ENCODE measurements around the gene DSCAM. TPM values are rescaled to one million over a fixed set of nuclear protein-coding genes. Genes with fewer than 3 reads are reported as not detected.

The DSCAM gene
- total RNA-seq, 1 experiment from 2014 or later: 0.13 TPM

GRCh38 chr21:39976800-39977199 lies 870.2 kb downstream of the DSCAM start:
- ChIA-PET CTCF (interaction anchor here (1.0 to 1.9 kb wide), 3 partner anchors 9 to 143 kb away, joined by 3 to 6 read pairs (median 3); partner anchors contain the start of gene PCP4), POLR2A (no interaction called here)
- DNase-seq (ENCODE audit: low spot score) (no peak), ATAC-seq (0 out of 2 replicates have a peak, but pooled peaks have one; percentile 30)
- H3K36me3 Mint-ChIP-seq: no peaks in the 10 kb centered on the region
- H3K27me3 Mint-ChIP-seq (ENCODE audit: low read depth): peaks cover 3% of the 10 kb centered on the region; the same call in 1 of the 2 replicates
- H3K4me3 Mint-ChIP-seq: no peak overlapping the region
- TF ChIP-seq FOXJ3 (CRISPR knock-in tag; IDR thresholded peaks at IDR 0.05; ENCODE audit: borderline replicate concordance): no peak
- no peak overlapping the region for H3K27ac Mint-ChIP-seq
- no peaks in the 10 kb centered on the region for H3K4me1 Mint-ChIP-seq
- peaks cover 9% of the 10 kb centered on the region for H3K9me3 Mint-ChIP-seq

GRCh38 chr21:39972976-39973770 lies 873.8 kb downstream of the DSCAM start:
- H3K36me3 Mint-ChIP-seq: no peaks in the 10 kb centered on the region
- H3K4me3 Mint-ChIP-seq: no peak overlapping the region
- no peak for ATAC-seq
- DNase-seq (ENCODE audit: low spot score): no peak
- TF ChIP-seq FOXK1 (CRISPR knock-in tag; IDR thresholded peaks at IDR 0.05) (no peak), ATF2 (CRISPR knock-in tag; IDR thresholded peaks at IDR 0.05; ENCODE audit: borderline replicate concordance, low read depth) (no peak), ZNF138 (CRISPR knock-in tag; conservative IDR thresholded peaks at IDR 0.05) (no peak), ZBTB43 (CRISPR knock-in tag; IDR thresholded peaks at IDR 0.05) (no peak), TEAD1 (CRISPR knock-in tag; IDR thresholded peaks at IDR 0.05) (no peak), ZSCAN18 (CRISPR knock-in tag; IDR thresholded peaks at IDR 0.05) (no peak), MXD4 (CRISPR knock-in tag; IDR thresholded peaks at IDR 0.05; ENCODE audit: borderline replicate concordance) (no peak), STAT6 (CRISPR knock-in tag; conservative IDR thresholded peaks at IDR 0.05; ENCODE audit: low read depth) (no peak)
- H3K9me3 Mint-ChIP-seq: peaks cover 14% of the 10 kb centered on the region
- POLR2A ChIA-PET: no interaction called here
- H3K27ac Mint-ChIP-seq: no peak overlapping the region
- peaks cover 1% of the 10 kb centered on the region; the same call in 1 of the 2 replicates for H3K27me3 Mint-ChIP-seq (ENCODE audit: low read depth)
- CTCF ChIA-PET: interaction anchor here (0.7 kb wide), 1 partner anchor 106 kb away, joined by 3 read pairs; the partner anchor contains the start of gene PCP4
- no peaks in the 10 kb centered on the region for H3K4me1 Mint-ChIP-seq

GRCh38 chr21:39972471-39972870 lies 874.5 kb downstream of the DSCAM start:
- H3K36me3 Mint-ChIP-seq: 0 out of 2 replicates have a peak, but pooled peaks cover 3% of the 10 kb centered on the region
- no peaks in the 10 kb centered on the region for H3K4me1 Mint-ChIP-seq
- H3K4me3 Mint-ChIP-seq: no peak overlapping the region
- ATAC-seq: no peak
- no peak overlapping the region for H3K27ac Mint-ChIP-seq
- H3K9me3 Mint-ChIP-seq: peaks cover 18% of the 10 kb centered on the region
- no peak for TF ChIP-seq NFYB (CRISPR knock-in tag; conservative IDR thresholded peaks at IDR 0.05; ENCODE audit: low read depth)
- CTCF ChIA-PET: no interaction called here
- H3K27me3 Mint-ChIP-seq (ENCODE audit: low read depth): peaks cover 3% of the 10 kb centered on the region; the same call in 1 of the 2 replicates
- POLR2A ChIA-PET: no interaction called here
- no peak for DNase-seq (ENCODE audit: low spot score)

- ChIA-PET CTCF (no interaction called here), POLR2A (no interaction called here)
- peaks cover 24% of the 10 kb centered on the region for H3K9me3 Mint-ChIP-seq
- H3K27ac Mint-ChIP-seq: no peak overlapping the region
- H3K4me1 Mint-ChIP-seq: no peaks in the 10 kb centered on the region
- DNase-seq (ENCODE audit: low spot score): no peak
- no peak for ATAC-seq
- peaks cover 3% of the 10 kb centered on the region; the same call in 1 of the 2 replicates for H3K27me3 Mint-ChIP-seq (ENCODE audit: low read depth)
- no peak overlapping the region for H3K4me3 Mint-ChIP-seq
- H3K36me3 Mint-ChIP-seq: 0 out of 2 replicates have a peak, but pooled peaks cover 6% of the 10 kb centered on the region
- TF ChIP-seq ZNF512 (CRISPR knock-in tag; IDR thresholded peaks at IDR 0.05; ENCODE audit: borderline replicate concordance): no peak
- no peak for TF ChIP-seq NFE2L1 (CRISPR knock-in tag; IDR thresholded peaks at IDR 0.05)
- TF ChIP-seq ZBTB43 (CRISPR knock-in tag; IDR thresholded peaks at IDR 0.05): no peak
- TF ChIP-seq PREB (CRISPR knock-in tag; IDR thresholded peaks at IDR 0.05; ENCODE audit: borderline replicate concordance): no peak
- TF ChIP-seq ZNF138 (CRISPR knock-in tag; conservative IDR thresholded peaks at IDR 0.05): no peak
- no peak for TF ChIP-seq MLX (CRISPR knock-in tag; IDR thresholded peaks at IDR 0.05)
Measured at GRCh38 chr21:39971956-39972355, 875.0 kb downstream of the DSCAM start.
